MCF 10A (cell line): ENCODE results near the gene TRAPPC6A. TPM values are rescaled to one million over a fixed set of nuclear protein-coding genes. Genes with fewer than 3 reads are reported as not detected.

Experiments used
- BruUV-seq: library from RNA; stranded (reverse); fragments of 400-500 nt; replicated peaks from 2 replicates; lab custom pipeline; 2021; lab: Mats Ljungman, UMichigan
- CTCF ChIA-PET: fragments of 300-600 bp; sonication (Branson Sonifier 250); formaldehyde crosslinking; extraction: SDS; loops from one replicate; lab custom pipeline; 2021; ENCODE audit warnings: antibody characterized with exemption, inconsistent platforms; lab: Yijun Ruan, JAX
- POLR2A ChIA-PET: fragments of 300-600, 350-650 bp; sonication (Branson Sonifier 250); formaldehyde crosslinking; extraction: SDS; loops from one replicate; lab custom pipeline; 2020; ENCODE audit warnings: antibody characterized with exemption, inconsistent platforms; lab: Yijun Ruan, JAX
- DNase-seq: peaks from one replicate; pipeline ENCODE4 v3.0.0-alpha.2; 2018; ENCODE audit not compliant: unreplicated experiment
- H3K27ac Mint-ChIP-seq: one replicate; pipeline ENCODE4 v1.8.0; 2022; ENCODE audit warnings: mild to moderate bottlenecking, low read depth, mixed read lengths; ENCODE audit not compliant: unreplicated experiment
- H3K27me3 Mint-ChIP-seq: one replicate; pipeline ENCODE4 v1.8.0; 2022; ENCODE audit warnings: mixed read lengths; ENCODE audit not compliant: insufficient read depth, unreplicated experiment
- H3K36me3 Mint-ChIP-seq: one replicate; pipeline ENCODE4 v1.8.0; 2022; ENCODE audit warnings: mild to moderate bottlenecking, moderate library complexity, mixed read lengths; ENCODE audit not compliant: insufficient read depth, unreplicated experiment
- H3K4me1 Mint-ChIP-seq: one replicate; pipeline ENCODE4 v1.8.0; 2022; ENCODE audit warnings: mixed read lengths; ENCODE audit not compliant: insufficient read depth, unreplicated experiment
- H3K4me3 Mint-ChIP-seq: one replicate; pipeline ENCODE4 v1.8.0; 2022; ENCODE audit warnings: mild to moderate bottlenecking, moderate library complexity, mixed read lengths; ENCODE audit not compliant: unreplicated experiment
- H3K9me3 Mint-ChIP-seq: one replicate; pipeline ENCODE4 v1.8.0; 2022; ENCODE audit warnings: mixed read lengths; ENCODE audit not compliant: unreplicated experiment
- intact Hi-C: fragments of 100-400 bp; cut with micrococcal nuclease; formaldehyde crosslinking; loops from 2 replicates; pipeline ENCODE4 v1.14.1; 2022
- total RNA-seq: library from RNA; stranded (reverse); gene quantifications from 2 replicates; pipeline ENCODE4 v1.2.3, GENCODE V29; 2022
- TF ChIP-seq, protein P1 (sequence below): fragments of 200-600 bp; IDR thresholded peaks from one replicate; pipeline ENCODE4 v1.8.0; 2022; ENCODE audit warnings: antibody characterized with exemption, mild to moderate bottlenecking; ENCODE audit not compliant: unreplicated experiment

Gene TRAPPC6A
- total RNA-seq, 1 experiment from 2014 or later = 14.4 TPM

DNA sequence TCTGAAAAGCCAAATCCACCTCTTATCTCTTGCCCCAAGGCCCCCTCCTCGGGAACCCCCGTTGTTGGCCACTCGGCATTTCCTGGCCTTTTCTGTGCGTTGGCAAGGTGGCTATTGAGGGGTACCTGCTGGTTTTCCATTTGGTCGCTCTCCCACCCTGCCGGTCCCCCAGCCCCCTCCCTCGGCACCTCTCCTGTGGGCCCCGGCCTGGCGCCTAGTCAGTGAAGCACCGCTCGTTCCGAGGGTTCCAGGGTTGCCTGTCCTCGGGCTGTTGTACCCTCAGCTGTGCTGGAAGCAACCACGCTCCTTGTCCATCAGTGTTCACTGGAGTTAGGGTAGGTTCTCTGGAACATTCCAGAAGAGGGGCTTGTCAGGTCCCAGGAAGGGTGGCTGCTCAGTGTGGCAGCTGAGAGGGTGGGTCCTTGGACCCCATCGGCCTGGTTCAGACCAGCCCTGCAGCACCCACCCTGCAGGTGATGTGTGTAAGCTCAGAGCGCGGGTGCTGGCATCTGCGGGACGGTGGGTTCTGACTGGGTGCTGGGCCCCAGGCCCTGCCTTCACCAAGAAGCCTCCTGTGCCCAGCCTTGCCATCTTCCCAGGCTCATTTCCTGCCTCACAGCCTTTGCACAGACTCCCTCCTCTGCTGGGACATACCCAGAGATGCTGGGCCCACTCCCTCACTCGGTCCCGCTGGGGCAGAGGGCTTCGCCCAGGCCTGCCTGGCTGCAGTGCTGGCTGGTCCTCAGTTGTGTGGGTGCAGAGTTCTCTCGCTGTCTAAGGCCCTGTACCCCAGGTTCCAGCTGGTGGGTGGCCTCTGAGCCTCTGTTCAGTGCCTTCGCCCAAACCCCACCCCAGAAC, 38.5 kb downstream of the TRAPPC6A start:
- no peaks in the 10 kb centered on the region for H3K27me3 Mint-ChIP-seq
- H3K4me3 Mint-ChIP-seq = no peak overlapping the region
- H3K4me1 Mint-ChIP-seq = peaks cover 6% of the 10 kb centered on the region
- peaks cover 22% of the 10 kb centered on the region for H3K36me3 Mint-ChIP-seq
- no peaks in the 10 kb centered on the region for H3K9me3 Mint-ChIP-seq
- POLR2A ChIA-PET = interaction anchor here (0.6 kb wide), 1 partner anchor 130 kb away, joined by 4 read pairs; no protein-coding TSS in a partner anchor
- CTCF ChIA-PET = interaction anchor here (0.6 to 1.1 kb wide), 3 partner anchors 25 to 47 kb away, joined by 3 to 4 read pairs (median 4); no protein-coding TSS in a partner anchor
- TF ChIP-seq, protein P1, sequence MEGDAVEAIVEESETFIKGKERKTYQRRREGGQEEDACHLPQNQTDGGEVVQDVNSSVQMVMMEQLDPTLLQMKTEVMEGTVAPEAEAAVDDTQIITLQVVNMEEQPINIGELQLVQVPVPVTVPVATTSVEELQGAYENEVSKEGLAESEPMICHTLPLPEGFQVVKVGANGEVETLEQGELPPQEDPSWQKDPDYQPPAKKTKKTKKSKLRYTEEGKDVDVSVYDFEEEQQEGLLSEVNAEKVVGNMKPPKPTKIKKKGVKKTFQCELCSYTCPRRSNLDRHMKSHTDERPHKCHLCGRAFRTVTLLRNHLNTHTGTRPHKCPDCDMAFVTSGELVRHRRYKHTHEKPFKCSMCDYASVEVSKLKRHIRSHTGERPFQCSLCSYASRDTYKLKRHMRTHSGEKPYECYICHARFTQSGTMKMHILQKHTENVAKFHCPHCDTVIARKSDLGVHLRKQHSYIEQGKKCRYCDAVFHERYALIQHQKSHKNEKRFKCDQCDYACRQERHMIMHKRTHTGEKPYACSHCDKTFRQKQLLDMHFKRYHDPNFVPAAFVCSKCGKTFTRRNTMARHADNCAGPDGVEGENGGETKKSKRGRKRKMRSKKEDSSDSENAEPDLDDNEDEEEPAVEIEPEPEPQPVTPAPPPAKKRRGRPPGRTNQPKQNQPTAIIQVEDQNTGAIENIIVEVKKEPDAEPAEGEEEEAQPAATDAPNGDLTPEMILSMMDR = no peak
- no TSS peak for BruUV-seq
- peak overlapping the region; percentile 54 for H3K27ac Mint-ChIP-seq
- DNase-seq = no peak
- intact Hi-C loops = no loop called here

DNA sequence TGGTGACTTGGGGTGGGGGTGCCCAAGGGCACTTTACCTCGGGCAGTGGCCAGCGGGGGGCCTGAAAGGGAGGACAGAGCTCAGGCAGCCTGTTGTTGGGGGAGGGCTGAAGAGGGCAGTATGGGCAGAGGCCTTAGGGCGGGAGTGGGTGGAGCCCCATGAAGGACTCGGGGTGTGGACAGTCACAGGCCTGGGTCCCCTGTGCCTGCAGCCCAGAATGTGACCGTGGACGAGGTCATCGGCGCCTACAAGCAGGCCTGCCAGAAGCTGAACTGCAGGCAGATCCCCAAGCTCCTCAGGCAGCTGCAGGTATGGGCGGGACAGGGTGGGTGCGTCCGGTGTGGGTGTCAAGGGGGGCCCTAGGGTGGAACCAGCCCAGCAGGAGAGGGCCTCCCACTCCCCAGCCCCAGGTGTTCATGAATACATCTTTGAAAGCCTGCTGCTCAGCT, 39.7 kb downstream of the TRAPPC6A start:
- H3K9me3 Mint-ChIP-seq = no peaks in the 10 kb centered on the region
- DNase-seq = no peak
- BruUV-seq = no TSS peak
- H3K36me3 Mint-ChIP-seq = peaks cover 22% of the 10 kb centered on the region
- H3K27me3 Mint-ChIP-seq = no peaks in the 10 kb centered on the region
- H3K27ac Mint-ChIP-seq = no peak overlapping the region
- peaks cover 6% of the 10 kb centered on the region for H3K4me1 Mint-ChIP-seq
- intact Hi-C loops = no loop called here
- TF ChIP-seq, protein P1 = no peak
- H3K4me3 Mint-ChIP-seq = no peak overlapping the region
- ChIA-PET POLR2A (no interaction called here), CTCF (no interaction called here)

DNA sequence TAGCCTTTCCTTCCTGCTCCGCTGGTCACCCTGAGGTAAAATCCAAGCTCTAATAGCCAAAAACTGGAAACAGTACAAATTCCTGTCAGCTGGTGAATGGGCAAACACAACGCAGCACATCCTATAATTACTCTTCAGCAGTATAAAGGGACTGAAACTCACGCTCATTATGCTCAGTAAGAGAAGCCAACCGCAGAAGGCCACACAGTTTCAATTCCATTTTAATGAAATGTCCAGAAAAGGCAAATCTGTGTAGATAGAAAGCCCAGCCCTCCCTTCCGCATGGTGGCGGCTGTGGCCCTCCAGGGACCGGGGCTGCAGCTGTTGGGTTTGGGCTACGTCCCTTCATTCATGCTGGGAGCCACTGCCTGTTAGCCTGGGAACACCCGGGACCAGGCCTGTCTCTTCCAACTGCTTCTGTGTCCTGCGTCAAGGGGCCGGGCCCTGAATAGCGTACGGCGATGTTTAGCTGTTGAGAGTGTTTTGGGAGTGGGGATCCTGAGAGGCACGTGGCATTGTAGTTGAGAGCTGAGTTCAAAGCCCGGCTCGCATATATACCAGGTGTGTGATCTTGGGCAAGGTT, 40.8 kb downstream of the TRAPPC6A start:
- ChIA-PET CTCF (interaction anchor here (3.1 kb wide), 1 partner anchor 11 kb away, joined by 19 read pairs; no protein-coding TSS in a partner anchor), POLR2A (no interaction called here)
- BruUV-seq = no TSS peak
- no peak for DNase-seq
- intact Hi-C loops = no loop called here
- H3K4me1 Mint-ChIP-seq = peaks cover 6% of the 10 kb centered on the region
- no peak overlapping the region for H3K27ac Mint-ChIP-seq
- H3K4me3 Mint-ChIP-seq = no peak overlapping the region
- H3K9me3 Mint-ChIP-seq = no peaks in the 10 kb centered on the region
- TF ChIP-seq, protein P1 = no peak
- peaks cover 16% of the 10 kb centered on the region for H3K36me3 Mint-ChIP-seq
- no peaks in the 10 kb centered on the region for H3K27me3 Mint-ChIP-seq
